Measurements from ENCODE around the gene UPP2.

Gene UPP2

GRCh38 chr2:158101384-158101926 lies at the start of gene UPP2:
TSS of gene UPP2 (plus strand) at chr2:158101876. CDS start at chr2:158102064, 188 bp downstream.
- DNase-seq = no peak

GRCh38 chr2:158052761-158053160 lies 48.9 kb upstream of the UPP2 start:
- DNase-seq = no peak

GRCh38 chr2:158056875-158057274 lies 44.8 kb upstream of the UPP2 start:
- DNase-seq = no peak

- no peak for DNase-seq
Measured at GRCh38 chr2:158060160-158060834, 41.4 kb upstream of the UPP2 start.

GRCh38 chr2:158060835-158061435 lies 40.7 kb upstream of the UPP2 start:
- DNase-seq = no peak

- DNase-seq = no peak
Measured at GRCh38 chr2:158061763-158062162, 39.9 kb upstream of the UPP2 start.

GRCh38 chr2:158066046-158066713 lies 35.5 kb upstream of the UPP2 start:
- no peak for DNase-seq

GRCh38 chr2:158071018-158071417 lies 30.7 kb upstream of the UPP2 start:
- no peak for DNase-seq

GRCh38 chr2:158072361-158072760 lies 29.3 kb upstream of the UPP2 start:
- no peak for DNase-seq

- no peak for DNase-seq
Measured at GRCh38 chr2:158079672-158080071, 22.0 kb upstream of the UPP2 start.

- DNase-seq = no peak
Measured at GRCh38 chr2:158088093-158088492, 13.6 kb upstream of the UPP2 start.

- DNase-seq = no peak
Measured at GRCh38 chr2:158089322-158089721, 12.4 kb upstream of the UPP2 start.

- DNase-seq = no peak
Measured at GRCh38 chr2:158091647-158092046, 10.0 kb upstream of the UPP2 start.

GRCh38 chr2:158094487-158095092 lies 7.1 kb upstream of the UPP2 start:
- no peak for DNase-seq

GRCh38 chr2:158095269-158095668 lies 6.4 kb upstream of the UPP2 start:
- no peak for DNase-seq

GRCh38 chr2:158095912-158096311 lies 5.8 kb upstream of the UPP2 start:
- DNase-seq = no peak

- no peak for DNase-seq
Measured at GRCh38 chr2:158097481-158097880, 4.2 kb upstream of the UPP2 start.

GRCh38 chr2:158098178-158098577 lies 3.5 kb upstream of the UPP2 start:
- DNase-seq = no peak

- no peak for DNase-seq
Measured at GRCh38 chr2:158099716-158100115, 2.0 kb upstream of the UPP2 start.

- DNase-seq = no peak
Measured at GRCh38 chr2:158100411-158100810, 1.3 kb upstream of the UPP2 start.

- DNase-seq = no peak
Measured at GRCh38 chr2:158102446-158102845, 770 bp downstream of the UPP2 start.

GRCh38 chr2:158103411-158104012 lies 1.8 kb downstream of the UPP2 start:
- no peak for DNase-seq

GRCh38 chr2:158104903-158105302 lies 3.2 kb downstream of the UPP2 start:
- DNase-seq = no peak

Data from activated naive CD4-positive, alpha-beta T cell treated with Interleukin-2 at 50 U/mL for 16 hours (primary cell).